ENCODE results near the gene TMEM132C.
"Not testable (repeated sequence)": the region's sequence is repeated elsewhere in the genome, so short reads cannot be mapped to it uniquely, and the experiment has no call there.

TMEM132C gene

GRCh38 chr12:128245121-128245520, 21.8 kb upstream of the TMEM132C start:
- Histone ChIP-seq H3K36me3 (ENCODE audit: control insufficient read depth, low read length) (no peaks in the 10 kb centered on the region), H3K79me2 (ENCODE audit: control insufficient read depth, low read length) (no peaks in the 10 kb centered on the region), H4K20me1 (ENCODE audit: control insufficient read depth, insufficient read depth, low read depth, low read length) (no peaks in the 10 kb centered on the region), H3F3A (ENCODE audit: control insufficient read depth, insufficient read depth) (no peaks in the 10 kb centered on the region), H3K27me3 (ENCODE audit: control insufficient read depth, low read length) (no peaks in the 10 kb centered on the region), H3K9me3 (ENCODE audit: control insufficient read depth, insufficient read depth, low read length) (no peaks in the 10 kb centered on the region), H3K27ac (ENCODE audit: low read depth, low read length) (no peak overlapping the region), H3K9me2 (replicated peaks; ENCODE audit: control insufficient read depth, low read length) (no peaks in the 10 kb centered on the region), H3K4me3 (ENCODE audit: low read length) (no peak overlapping the region), H3K4me2 (ENCODE audit: low read length) (no peak overlapping the region), H3K4me1 (ENCODE audit: control insufficient read depth, low read length) (no peaks in the 10 kb centered on the region)
- TF ChIP-seq, protein P1, sequence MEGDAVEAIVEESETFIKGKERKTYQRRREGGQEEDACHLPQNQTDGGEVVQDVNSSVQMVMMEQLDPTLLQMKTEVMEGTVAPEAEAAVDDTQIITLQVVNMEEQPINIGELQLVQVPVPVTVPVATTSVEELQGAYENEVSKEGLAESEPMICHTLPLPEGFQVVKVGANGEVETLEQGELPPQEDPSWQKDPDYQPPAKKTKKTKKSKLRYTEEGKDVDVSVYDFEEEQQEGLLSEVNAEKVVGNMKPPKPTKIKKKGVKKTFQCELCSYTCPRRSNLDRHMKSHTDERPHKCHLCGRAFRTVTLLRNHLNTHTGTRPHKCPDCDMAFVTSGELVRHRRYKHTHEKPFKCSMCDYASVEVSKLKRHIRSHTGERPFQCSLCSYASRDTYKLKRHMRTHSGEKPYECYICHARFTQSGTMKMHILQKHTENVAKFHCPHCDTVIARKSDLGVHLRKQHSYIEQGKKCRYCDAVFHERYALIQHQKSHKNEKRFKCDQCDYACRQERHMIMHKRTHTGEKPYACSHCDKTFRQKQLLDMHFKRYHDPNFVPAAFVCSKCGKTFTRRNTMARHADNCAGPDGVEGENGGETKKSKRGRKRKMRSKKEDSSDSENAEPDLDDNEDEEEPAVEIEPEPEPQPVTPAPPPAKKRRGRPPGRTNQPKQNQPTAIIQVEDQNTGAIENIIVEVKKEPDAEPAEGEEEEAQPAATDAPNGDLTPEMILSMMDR (IDR thresholded peaks at IDR 0.05; ENCODE audit: low read depth, low read length, poor library complexity, severe bottlenecking) = no peak
- no peak for TF ChIP-seq EZH2phosphoT487 (IDR thresholded peaks at IDR 0.05; ENCODE audit: borderline replicate concordance, low read length)

DNA sequence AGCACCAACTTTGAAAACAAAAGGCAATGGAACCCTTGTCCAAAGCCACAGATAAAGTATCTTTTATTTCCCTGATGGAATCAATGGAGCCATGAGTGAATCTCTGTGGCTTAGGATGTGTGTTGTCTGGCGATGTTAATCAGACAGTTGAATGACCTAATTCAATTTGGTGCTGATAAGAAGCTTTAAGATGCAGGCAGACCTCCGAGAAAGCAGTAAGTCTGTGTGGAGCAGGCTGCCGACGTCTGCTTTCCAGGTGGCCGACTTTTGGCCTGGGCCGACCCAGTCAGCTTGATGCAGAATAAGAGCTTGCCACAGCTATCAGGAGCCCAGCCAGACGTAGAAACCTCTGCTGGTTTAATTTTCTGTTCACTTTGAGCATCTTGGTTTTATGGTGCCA, 21.1 kb upstream of the TMEM132C start:
- Histone ChIP-seq H3K27ac (ENCODE audit: low read depth, low read length) (no peak overlapping the region), H3K4me3 (ENCODE audit: low read length) (no peak overlapping the region), H3K4me1 (ENCODE audit: control insufficient read depth, low read length) (no peaks in the 10 kb centered on the region), H3K36me3 (ENCODE audit: control insufficient read depth, low read length) (no peaks in the 10 kb centered on the region), H3F3A (ENCODE audit: control insufficient read depth, insufficient read depth) (no peaks in the 10 kb centered on the region), H3K9me3 (ENCODE audit: control insufficient read depth, insufficient read depth, low read length) (no peaks in the 10 kb centered on the region), H3K27me3 (ENCODE audit: control insufficient read depth, low read length) (no peaks in the 10 kb centered on the region), H3K9me2 (replicated peaks; ENCODE audit: control insufficient read depth, low read length) (no peaks in the 10 kb centered on the region), H4K20me1 (ENCODE audit: control insufficient read depth, insufficient read depth, low read depth, low read length) (no peaks in the 10 kb centered on the region), H3K79me2 (ENCODE audit: control insufficient read depth, low read length) (no peaks in the 10 kb centered on the region), H3K4me2 (ENCODE audit: low read length) (no peak overlapping the region)
- no peak for TF ChIP-seq EZH2phosphoT487 (IDR thresholded peaks at IDR 0.05; ENCODE audit: borderline replicate concordance, low read length)
- TF ChIP-seq, protein P1 (IDR thresholded peaks at IDR 0.05; ENCODE audit: low read depth, low read length, poor library complexity, severe bottlenecking) = no peak

- Histone ChIP-seq H3K27ac (ENCODE audit: low read depth, low read length) (no peak overlapping the region), H3F3A (ENCODE audit: control insufficient read depth, insufficient read depth) (no peaks in the 10 kb centered on the region), H4K20me1 (ENCODE audit: control insufficient read depth, insufficient read depth, low read depth, low read length) (no peaks in the 10 kb centered on the region), H3K4me2 (ENCODE audit: low read length) (no peak overlapping the region), H3K9me2 (replicated peaks; ENCODE audit: control insufficient read depth, low read length) (no peaks in the 10 kb centered on the region), H3K79me2 (ENCODE audit: control insufficient read depth, low read length) (no peaks in the 10 kb centered on the region), H3K4me3 (ENCODE audit: low read length) (no peak overlapping the region), H3K9me3 (ENCODE audit: control insufficient read depth, insufficient read depth, low read length) (no peaks in the 10 kb centered on the region), H3K36me3 (ENCODE audit: control insufficient read depth, low read length) (no peaks in the 10 kb centered on the region), H3K27me3 (ENCODE audit: control insufficient read depth, low read length) (no peaks in the 10 kb centered on the region), H3K4me1 (ENCODE audit: control insufficient read depth, low read length) (no peaks in the 10 kb centered on the region)
- TF ChIP-seq EZH2phosphoT487 (IDR thresholded peaks at IDR 0.05; ENCODE audit: borderline replicate concordance, low read length) = no peak
- TF ChIP-seq, protein P1 (IDR thresholded peaks at IDR 0.05; ENCODE audit: low read depth, low read length, poor library complexity, severe bottlenecking) = no peak
These were observed 16.9 kb upstream of the TMEM132C start for GRCh38 chr12:128250096-128250495.

DNA sequence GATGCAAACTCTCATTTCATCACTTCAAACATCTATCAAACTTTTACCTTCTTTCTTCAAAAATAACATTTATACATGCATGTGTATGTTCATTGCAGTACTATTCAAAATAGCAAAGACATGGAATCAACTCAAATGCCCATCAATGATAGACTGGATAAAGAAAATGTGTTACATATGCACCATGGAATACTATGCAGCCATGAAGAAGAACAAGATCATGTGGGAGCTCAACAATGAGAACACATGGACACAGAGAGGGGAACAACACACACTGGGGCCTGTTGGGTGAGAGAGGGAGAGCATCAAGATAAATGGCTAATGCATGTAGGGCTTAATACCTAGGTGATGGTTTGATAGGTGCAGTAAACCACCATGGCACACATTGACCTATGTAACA, 13.1 kb upstream of the TMEM132C start:
- H3K4me3 ChIP-seq (ENCODE audit: low read length); H3K36me3 ChIP-seq (ENCODE audit: control insufficient read depth, low read length); H3K27me3 ChIP-seq (ENCODE audit: control insufficient read depth, low read length); H3K4me1 ChIP-seq (ENCODE audit: control insufficient read depth, low read length); H3K79me2 ChIP-seq (ENCODE audit: control insufficient read depth, low read length); H4K20me1 ChIP-seq (ENCODE audit: control insufficient read depth, insufficient read depth, low read depth, low read length); H3K27ac ChIP-seq (ENCODE audit: low read depth, low read length); H3F3A ChIP-seq (ENCODE audit: control insufficient read depth, insufficient read depth); H3K9me3 ChIP-seq (ENCODE audit: control insufficient read depth, insufficient read depth, low read length); H3K4me2 ChIP-seq (ENCODE audit: low read length); H3K9me2 ChIP-seq (replicated peaks; ENCODE audit: control insufficient read depth, low read length): not testable (repeated sequence)

Data from DOHH2 (cell line).